Measurements from ENCODE around the gene HBD.

The HBD gene

DNA sequence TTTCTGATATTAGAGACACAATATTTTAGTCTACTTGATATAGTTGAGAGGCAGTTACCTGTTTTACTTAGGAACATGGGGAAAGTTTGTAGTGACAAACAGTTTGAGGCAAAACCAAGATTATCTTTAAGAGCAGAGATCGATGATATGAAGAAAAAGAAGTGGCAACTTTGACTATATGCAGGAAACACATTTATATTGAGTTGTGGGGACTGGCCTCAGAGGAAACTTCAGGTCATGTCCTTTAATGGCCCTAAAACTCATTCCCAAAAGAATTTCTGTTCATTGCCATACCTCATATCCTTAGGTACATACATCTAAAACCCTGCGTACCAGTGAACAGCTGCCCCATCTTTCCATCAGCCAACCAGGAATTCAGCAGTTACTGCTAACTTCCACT, 10.9 kb upstream of the HBD start:
- ChIA-PET CTCF (no interaction called here), POLR2A (no interaction called here)
- no peak for DNase-seq (ENCODE audit: extremely low spot score)
- TF ChIP-seq FOXA1 (IDR thresholded peaks at IDR 0.05) (no peak), ARNT (IDR thresholded peaks at IDR 0.05) (no peak), L3MBTL2 (conservative IDR thresholded peaks at IDR 0.05) (no peak), LEF1 (IDR thresholded peaks at IDR 0.05; ENCODE audit: borderline replicate concordance) (no peak), SUZ12 (IDR thresholded peaks at IDR 0.05) (no peak)

DNA sequence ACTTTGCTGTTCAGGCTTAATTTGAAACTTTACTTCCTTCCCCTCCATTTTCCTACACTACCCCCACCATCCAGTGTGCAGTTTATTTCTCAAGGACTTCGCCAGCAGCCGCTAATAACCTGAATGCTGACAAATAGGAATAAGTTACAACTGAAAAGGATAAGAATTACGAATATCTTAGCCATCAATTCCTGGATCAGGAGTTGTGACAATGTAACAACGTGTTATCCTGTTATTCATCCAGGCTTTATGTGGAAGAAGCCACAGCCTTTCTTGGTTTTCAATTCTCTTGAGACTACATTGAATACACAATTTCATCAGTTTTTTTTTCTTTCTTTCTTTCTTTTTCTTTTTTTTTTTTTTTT, 9.5 kb upstream of the HBD start:
- ChIA-PET CTCF (no interaction called here), POLR2A (no interaction called here)

DNA sequence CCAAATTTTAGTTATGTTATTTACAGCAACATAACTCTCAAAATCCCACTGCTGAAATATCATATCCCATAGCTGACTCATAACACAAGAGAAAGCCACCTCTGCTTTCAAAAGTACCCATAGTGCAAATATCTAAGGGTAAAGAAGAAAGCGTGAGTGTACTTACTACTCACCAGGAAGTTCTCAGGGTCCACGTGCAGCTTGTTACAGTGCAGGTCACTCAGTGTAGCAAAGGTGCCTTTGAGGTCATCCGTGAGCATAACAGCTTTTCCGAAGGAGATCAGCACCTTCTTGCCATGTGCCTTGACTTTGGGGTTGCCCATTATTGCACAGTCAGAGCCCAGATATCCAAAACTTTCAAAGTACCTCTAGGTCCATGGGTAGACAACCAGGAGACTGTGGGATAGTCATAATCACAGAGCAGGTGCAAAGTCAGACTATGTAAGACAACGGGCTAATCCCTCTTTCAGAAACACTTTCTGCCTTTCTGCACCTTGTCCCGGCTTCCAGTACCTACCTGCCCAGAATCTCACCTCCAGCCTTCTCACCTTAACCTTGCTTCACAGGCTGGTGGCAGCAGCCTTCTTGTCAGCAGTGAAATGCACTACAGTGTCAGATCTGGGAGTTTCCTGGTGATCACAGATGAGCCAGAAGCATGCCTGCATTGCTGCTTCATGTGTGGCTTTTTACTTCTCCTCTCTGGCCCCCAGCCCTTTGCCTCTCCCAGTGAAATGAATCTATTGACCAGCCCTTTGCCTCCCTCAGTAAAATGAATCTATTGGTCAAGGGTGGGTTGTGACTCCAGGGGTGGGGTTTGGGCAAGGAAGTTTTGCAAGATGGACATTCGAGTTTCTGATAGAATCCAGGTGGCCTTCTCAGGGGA, 8.9 kb upstream of the HBD start:
- no peak for DNase-seq (ENCODE audit: extremely low spot score)
- ChIA-PET POLR2A (no interaction called here), CTCF (no interaction called here)

More for the DNA sequence above, 9.5 kb upstream of the HBD start:
- no peak for DNase-seq (ENCODE audit: extremely low spot score)
- no peak for TF ChIP-seq FOXM1 (IDR thresholded peaks at IDR 0.05; ENCODE audit: borderline replicate concordance)
- TF ChIP-seq ARNT (IDR thresholded peaks at IDR 0.05), result no peak
- no peak for TF ChIP-seq BHLHE40 (IDR thresholded peaks at IDR 0.05; ENCODE audit: borderline replicate concordance)
- TF ChIP-seq TARDBP (IDR thresholded peaks at IDR 0.05), result no peak
- no peak for TF ChIP-seq SUZ12 (IDR thresholded peaks at IDR 0.05)
- TF ChIP-seq FOXK2 (IDR thresholded peaks at IDR 0.05), result no peak
- no peak for TF ChIP-seq CTBP1 (IDR thresholded peaks at IDR 0.05; ENCODE audit: borderline replicate concordance)
- no peak for TF ChIP-seq NFRKB (IDR thresholded peaks at IDR 0.05)
- TF ChIP-seq FOXA1 (IDR thresholded peaks at IDR 0.05), result no peak
- no peak for TF ChIP-seq LEF1 (IDR thresholded peaks at IDR 0.05; ENCODE audit: borderline replicate concordance)
- no peak for TF ChIP-seq SP1 (IDR thresholded peaks at IDR 0.05)
- no peak for TF ChIP-seq L3MBTL2 (conservative IDR thresholded peaks at IDR 0.05)
- no peak for TF ChIP-seq ZNF384 (IDR thresholded peaks at IDR 0.05)
- TF ChIP-seq, protein P1, sequence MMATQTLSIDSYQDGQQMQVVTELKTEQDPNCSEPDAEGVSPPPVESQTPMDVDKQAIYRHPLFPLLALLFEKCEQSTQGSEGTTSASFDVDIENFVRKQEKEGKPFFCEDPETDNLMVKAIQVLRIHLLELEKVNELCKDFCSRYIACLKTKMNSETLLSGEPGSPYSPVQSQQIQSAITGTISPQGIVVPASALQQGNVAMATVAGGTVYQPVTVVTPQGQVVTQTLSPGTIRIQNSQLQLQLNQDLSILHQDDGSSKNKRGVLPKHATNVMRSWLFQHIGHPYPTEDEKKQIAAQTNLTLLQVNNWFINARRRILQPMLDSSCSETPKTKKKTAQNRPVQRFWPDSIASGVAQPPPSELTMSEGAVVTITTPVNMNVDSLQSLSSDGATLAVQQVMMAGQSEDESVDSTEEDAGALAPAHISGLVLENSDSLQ (IDR thresholded peaks at IDR 0.05), result no peak
- no peak for TF ChIP-seq HDGF (IDR thresholded peaks at IDR 0.05; ENCODE audit: borderline replicate concordance)
- TF ChIP-seq ELF4 (IDR thresholded peaks at IDR 0.05), result no peak

DNA sequence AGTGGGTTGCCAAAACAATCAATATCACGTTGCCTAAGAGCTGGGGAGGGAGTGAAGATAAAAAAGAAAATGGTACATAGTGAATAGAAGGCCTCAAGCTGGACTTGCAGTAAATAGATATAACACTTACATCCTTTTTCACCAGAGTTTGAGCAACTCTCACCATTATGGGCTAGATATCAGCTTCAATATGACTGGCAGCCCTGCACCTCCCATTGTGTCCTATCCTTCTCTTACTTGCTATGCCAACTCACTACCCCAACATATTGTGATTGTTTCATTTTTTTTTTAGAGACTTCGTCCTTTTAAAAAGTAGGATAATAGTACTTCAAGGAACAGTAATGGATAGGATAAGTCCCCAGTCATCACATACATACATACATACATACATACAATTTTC, 7.9 kb upstream of the HBD start:
- TF ChIP-seq NFRKB (IDR thresholded peaks at IDR 0.05) (no peak), FOXM1 (IDR thresholded peaks at IDR 0.05; ENCODE audit: borderline replicate concordance) (no peak), BHLHE40 (IDR thresholded peaks at IDR 0.05; ENCODE audit: borderline replicate concordance) (no peak), ARNT (IDR thresholded peaks at IDR 0.05) (no peak), ZNF384 (IDR thresholded peaks at IDR 0.05) (no peak), HDGF (IDR thresholded peaks at IDR 0.05; ENCODE audit: borderline replicate concordance) (no peak), CTBP1 (IDR thresholded peaks at IDR 0.05; ENCODE audit: borderline replicate concordance) (no peak), SP1 (IDR thresholded peaks at IDR 0.05) (no peak), SUZ12 (IDR thresholded peaks at IDR 0.05) (no peak), L3MBTL2 (conservative IDR thresholded peaks at IDR 0.05) (no peak), FOXA1 (IDR thresholded peaks at IDR 0.05) (no peak), FOXK2 (IDR thresholded peaks at IDR 0.05) (no peak), LEF1 (IDR thresholded peaks at IDR 0.05; ENCODE audit: borderline replicate concordance) (no peak), TARDBP (IDR thresholded peaks at IDR 0.05) (no peak), ELF4 (IDR thresholded peaks at IDR 0.05) (no peak)
- TF ChIP-seq, protein P1 (IDR thresholded peaks at IDR 0.05), result no peak
- POLR2A ChIA-PET, result no interaction called here
- no peak for DNase-seq (ENCODE audit: extremely low spot score)
- CTCF ChIA-PET, result no interaction called here

More for the DNA sequence above, 8.9 kb upstream of the HBD start:
- TF ChIP-seq, protein P1 (IDR thresholded peaks at IDR 0.05), result no peak
- TF ChIP-seq HDGF (IDR thresholded peaks at IDR 0.05; ENCODE audit: borderline replicate concordance) (no peak), FOXA1 (IDR thresholded peaks at IDR 0.05) (no peak), NFRKB (IDR thresholded peaks at IDR 0.05) (no peak), L3MBTL2 (conservative IDR thresholded peaks at IDR 0.05) (no peak)

DNA sequence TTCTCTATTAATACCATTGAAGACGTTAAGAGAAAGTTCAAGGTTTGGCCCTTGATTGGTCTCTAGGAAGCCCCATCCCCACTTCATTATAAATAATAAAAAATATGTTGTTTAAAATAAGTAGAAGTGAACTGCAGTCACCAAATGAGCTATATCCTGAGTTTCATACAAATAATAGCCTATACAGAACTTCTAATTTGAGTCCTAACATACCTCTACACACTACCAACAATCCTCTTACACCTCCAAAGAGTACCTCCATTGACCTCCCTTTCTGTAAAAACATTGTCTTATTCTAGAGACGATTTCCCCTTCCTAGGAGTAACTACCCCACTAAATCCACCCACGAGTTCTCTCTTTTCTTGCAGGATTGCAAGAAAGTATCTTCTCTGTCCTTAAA, 7.2 kb upstream of the HBD start:
- ChIA-PET CTCF (no interaction called here), POLR2A (no interaction called here)
- no peak for TF ChIP-seq L3MBTL2 (conservative IDR thresholded peaks at IDR 0.05)
- no peak for TF ChIP-seq TARDBP (IDR thresholded peaks at IDR 0.05)
- TF ChIP-seq FOXK2 (IDR thresholded peaks at IDR 0.05), result no peak
- no peak for TF ChIP-seq BHLHE40 (IDR thresholded peaks at IDR 0.05; ENCODE audit: borderline replicate concordance)
- no peak for TF ChIP-seq SUZ12 (IDR thresholded peaks at IDR 0.05)
- TF ChIP-seq NFRKB (IDR thresholded peaks at IDR 0.05), result no peak
- no peak for TF ChIP-seq FOXM1 (IDR thresholded peaks at IDR 0.05; ENCODE audit: borderline replicate concordance)
- no peak for TF ChIP-seq ARNT (IDR thresholded peaks at IDR 0.05)
- TF ChIP-seq ELF4 (IDR thresholded peaks at IDR 0.05), result no peak
- TF ChIP-seq HDGF (IDR thresholded peaks at IDR 0.05; ENCODE audit: borderline replicate concordance), result no peak
- no peak for DNase-seq (ENCODE audit: extremely low spot score)

DNA sequence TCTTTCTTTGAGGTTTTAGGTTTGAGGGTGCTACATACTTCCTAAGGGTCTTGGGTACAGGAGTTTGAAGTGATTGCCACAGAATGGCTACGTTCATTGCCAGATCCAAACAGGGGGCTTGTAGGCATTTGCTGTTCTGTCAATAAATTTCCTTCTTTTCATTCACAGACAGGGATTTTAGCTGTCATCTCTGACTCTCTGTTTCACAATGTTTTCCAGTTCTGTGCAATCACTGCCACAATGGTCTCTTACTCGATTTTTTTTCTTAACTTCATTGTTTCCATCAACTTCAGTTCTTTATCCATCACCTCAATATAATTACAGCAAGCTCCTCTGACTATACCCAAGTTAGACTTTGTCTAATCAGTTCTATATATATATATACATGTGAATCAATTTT, 6.2 kb upstream of the HBD start:
- POLR2A ChIA-PET, result no interaction called here
- CTCF ChIA-PET, result no interaction called here
- TF ChIP-seq L3MBTL2 (conservative IDR thresholded peaks at IDR 0.05) (no peak), SUZ12 (IDR thresholded peaks at IDR 0.05) (no peak)

More for the DNA sequence above, 6.2 kb upstream of the HBD start:
- DNase-seq (ENCODE audit: extremely low spot score), result no peak
